Measurements from ENCODE around the gene PDE4D.
A peak's percentile ranks its signal among the peaks of the same experiment; 100 is the strongest.

The PDE4D gene

GRCh38 chr5:59291941-59292340 lies 601.6 kb downstream of the PDE4D start:
- H3K27ac ChIP-seq: no peak overlapping the region
- TF ChIP-seq ZFX (IDR thresholded peaks at IDR 0.05; ENCODE audit: borderline replicate concordance) (no peak), CTCF (IDR thresholded peaks at IDR 0.05) (no peak)

GRCh38 chr5:59287884-59288283 lies 605.6 kb downstream of the PDE4D start:
- no peak for TF ChIP-seq ZFX (IDR thresholded peaks at IDR 0.05; ENCODE audit: borderline replicate concordance)
- no peak for TF ChIP-seq CTCF (IDR thresholded peaks at IDR 0.05)
- peak overlapping the region; percentile 50 for H3K27ac ChIP-seq

- H3K27ac ChIP-seq: peak overlapping the region; percentile 50
- TF ChIP-seq ZFX (IDR thresholded peaks at IDR 0.05; ENCODE audit: borderline replicate concordance) (no peak), CTCF (IDR thresholded peaks at IDR 0.05) (no peak)
These were observed 606.2 kb downstream of the PDE4D start for GRCh38 chr5:59287361-59287760.

GRCh38 chr5:59286510-59286909 lies 607.0 kb downstream of the PDE4D start:
- TF ChIP-seq CTCF (IDR thresholded peaks at IDR 0.05) (no peak), ZFX (IDR thresholded peaks at IDR 0.05; ENCODE audit: borderline replicate concordance) (no peak)

GRCh38 chr5:59285300-59286016 lies 608.1 kb downstream of the PDE4D start:
- TF ChIP-seq ZFX (IDR thresholded peaks at IDR 0.05; ENCODE audit: borderline replicate concordance) (no peak), CTCF (IDR thresholded peaks at IDR 0.05) (no peak)
- H3K27ac ChIP-seq: no peak overlapping the region

More at GRCh38 chr5:59286510-59286909, 607.0 kb downstream of the PDE4D start:
- H3K27ac ChIP-seq: peak overlapping the region; percentile 50

GRCh38 chr5:59282726-59283125 lies 610.8 kb downstream of the PDE4D start:
- TF ChIP-seq ZFX (IDR thresholded peaks at IDR 0.05; ENCODE audit: borderline replicate concordance) (no peak), CTCF (IDR thresholded peaks at IDR 0.05) (no peak)
- no peak overlapping the region for H3K27ac ChIP-seq

- TF ChIP-seq CTCF (IDR thresholded peaks at IDR 0.05) (no peak), ZFX (IDR thresholded peaks at IDR 0.05; ENCODE audit: borderline replicate concordance) (no peak)
- H3K27ac ChIP-seq: no peak overlapping the region
These were observed 613.5 kb downstream of the PDE4D start for GRCh38 chr5:59279979-59280378.

All from 22Rv1 (cell line).